Measurements from ENCODE around the gene ZNF385C.

ZNF385C gene

GRCh38 chr17:42124256-42124655 is 26.0 kb upstream of the ZNF385C start:
- DNase-seq (ENCODE audit: low spot score): no peak

DNA sequence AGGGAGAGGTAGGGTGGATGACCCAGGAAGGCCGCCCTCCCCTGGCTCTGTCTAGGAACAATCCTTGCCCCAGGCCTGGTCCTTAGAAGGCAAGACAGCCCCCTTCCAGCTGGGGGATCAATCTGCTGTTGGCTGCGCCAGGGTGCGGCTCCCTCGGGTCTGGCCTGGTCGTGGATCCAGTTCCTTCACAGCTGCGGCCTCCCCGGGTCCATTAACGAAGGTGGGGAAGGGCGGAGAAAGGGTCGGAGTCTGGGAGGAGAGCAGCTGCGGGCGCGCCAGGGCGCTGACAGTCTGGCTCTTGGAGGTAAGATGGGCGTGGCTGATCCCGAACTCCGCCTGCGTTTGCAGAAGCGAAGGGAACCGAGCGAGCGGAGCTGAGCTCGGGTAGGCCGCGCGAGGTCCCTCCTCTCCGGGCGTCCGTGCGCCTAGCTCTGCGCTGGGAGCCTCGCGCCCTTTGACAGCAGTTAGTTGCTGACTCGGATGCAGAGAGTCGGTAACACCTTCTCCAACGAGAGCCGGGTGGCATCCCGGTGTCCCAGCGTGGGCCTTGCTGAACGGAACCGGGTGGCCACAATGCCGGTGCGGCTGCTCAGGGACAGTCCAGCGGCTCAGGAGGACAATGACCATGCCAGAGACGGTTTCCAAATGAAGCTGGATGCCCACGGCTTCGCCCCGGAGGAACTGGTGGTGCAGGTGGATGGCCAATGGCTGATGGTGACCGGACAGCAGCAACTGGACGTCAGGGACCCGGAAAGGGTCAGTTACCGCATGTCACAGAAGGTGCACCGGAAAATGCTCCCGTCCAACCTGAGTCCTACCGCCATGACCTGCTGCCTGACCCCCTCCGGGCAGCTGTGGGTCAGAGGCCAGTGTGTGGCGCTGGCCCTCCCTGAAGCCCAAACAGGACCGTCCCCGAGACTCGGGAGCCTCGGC is 24.4 kb upstream of the ZNF385C start, which contains the start of gene HSPB9:
Gene HSPB9 (plus strand): TSS at position 434 of the 933 bp plus-strand sequence. CDS start 47 bp downstream, at position 481.
- peak; percentile 86 for DNase-seq (ENCODE audit: low spot score)

GRCh38 chr17:42120770-42121769 is 22.8 kb upstream of the ZNF385C start, which contains the start of gene KAT2A:
Gene KAT2A (minus strand): TSS chr17:42121367. CDS start chr17:42121304, 63 bp downstream.
- peak; percentile 96 for DNase-seq (ENCODE audit: low spot score)

DNA sequence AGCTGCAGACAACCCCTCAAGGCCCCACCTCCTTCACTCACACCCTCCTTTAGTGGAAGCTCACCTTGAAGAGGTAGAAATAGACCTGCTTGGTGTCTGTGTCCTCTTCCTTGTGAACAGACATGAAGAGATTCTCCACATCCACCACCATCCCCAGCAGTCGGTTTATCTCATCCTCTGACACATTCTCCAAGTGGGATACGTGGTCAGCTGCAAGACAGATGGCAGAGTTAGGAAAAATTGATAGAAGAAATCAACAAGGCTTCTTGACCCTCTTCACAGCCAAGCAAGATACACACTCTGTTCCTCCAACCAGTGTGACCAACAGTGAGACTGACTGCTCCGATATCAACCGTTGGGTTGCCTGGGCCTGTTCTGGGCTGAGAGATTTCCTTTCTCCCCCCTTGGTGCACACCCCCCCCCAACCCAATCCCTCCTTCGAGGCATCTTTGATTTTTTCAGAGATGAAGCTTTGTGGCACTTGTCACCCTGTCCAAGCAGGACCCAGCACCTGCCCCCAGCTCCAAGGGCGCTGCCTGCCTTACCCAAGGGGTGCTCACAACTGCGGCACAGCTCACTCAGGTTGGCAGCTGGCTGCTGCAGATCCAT is 22.0 kb upstream of the ZNF385C start:
- no peak for DNase-seq (ENCODE audit: low spot score)

- no peak for DNase-seq (ENCODE audit: low spot score)
These were observed 21.0 kb upstream of the ZNF385C start for GRCh38 chr17:42119301-42119700.

DNA sequence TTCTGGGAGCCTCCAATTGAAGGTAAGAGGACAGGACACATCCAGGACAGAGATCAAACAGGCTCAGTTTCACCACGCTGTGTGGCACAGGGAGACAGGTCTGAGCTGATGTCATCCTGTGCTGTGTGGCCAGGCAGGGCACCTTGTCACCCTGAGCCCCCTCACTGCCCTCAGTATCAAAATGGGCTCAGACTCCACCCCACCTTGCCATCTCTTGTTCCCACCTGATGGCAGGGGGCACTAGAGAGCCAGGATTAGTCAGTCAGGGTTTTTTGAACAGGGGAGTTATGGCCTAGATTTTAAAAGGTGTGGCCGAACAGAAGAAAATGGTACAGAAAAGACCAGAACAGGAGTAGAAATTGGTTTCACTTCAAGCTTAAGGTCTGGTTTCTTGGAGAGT is 20.3 kb upstream of the ZNF385C start:
- DNase-seq (ENCODE audit: low spot score): peak; percentile 42

DNA sequence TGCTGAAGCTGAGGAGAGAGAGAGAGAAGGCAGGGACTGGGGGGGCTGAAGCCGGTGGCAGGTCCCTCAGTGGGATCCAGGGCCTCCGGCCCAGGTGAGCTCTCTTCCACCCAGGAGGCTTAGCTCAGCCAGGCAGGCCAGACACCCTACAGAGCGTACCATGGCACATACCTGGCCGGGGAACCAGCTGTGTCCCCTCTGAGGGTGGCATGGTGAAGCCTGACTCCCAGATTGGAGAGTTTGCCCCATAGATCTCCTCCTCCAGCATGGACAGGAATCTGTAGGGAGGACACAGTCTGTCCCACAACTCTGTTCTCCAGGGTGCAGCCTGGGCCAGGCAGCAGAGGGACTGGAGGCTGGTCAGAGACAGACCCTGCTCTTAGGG is 19.8 kb upstream of the ZNF385C start:
- no peak for DNase-seq (ENCODE audit: low spot score)

- no peak for DNase-seq (ENCODE audit: low spot score)
These were observed 19.3 kb upstream of the ZNF385C start for GRCh38 chr17:42117397-42118125.

DNA sequence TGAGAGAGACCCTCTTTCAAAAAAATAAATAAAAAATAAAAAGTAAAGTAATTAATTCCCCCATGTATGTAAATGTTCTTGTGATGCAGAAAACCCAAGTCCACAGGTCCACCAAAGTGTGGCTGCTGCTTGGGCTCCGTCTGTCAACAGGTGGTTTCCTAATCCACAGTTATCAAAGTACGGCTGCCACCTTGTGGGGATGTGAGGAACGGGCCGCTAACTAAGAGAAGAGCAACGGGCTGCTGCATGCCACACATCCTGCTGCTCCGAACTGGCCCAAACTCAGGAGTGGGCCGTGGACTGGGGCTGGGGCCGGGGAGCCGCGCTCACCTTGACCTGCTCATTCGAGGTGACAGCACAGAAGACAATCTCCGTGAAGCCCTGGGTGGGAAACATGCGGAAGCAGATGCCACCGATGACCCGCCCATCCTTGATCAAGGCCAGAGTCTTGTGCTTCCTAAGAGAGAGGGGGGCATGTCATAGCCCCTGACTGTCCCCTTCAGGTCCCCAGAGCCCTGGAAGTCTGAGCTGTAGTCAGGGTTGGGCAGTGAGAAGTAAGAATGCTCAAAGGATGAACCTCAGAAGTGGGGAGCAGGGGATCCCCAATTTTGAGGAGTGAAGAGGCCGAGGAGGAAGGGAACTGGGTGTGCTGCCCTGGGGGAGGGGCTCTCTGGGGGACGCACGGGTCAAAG is 18.6 kb upstream of the ZNF385C start:
- peak; percentile 73 for DNase-seq (ENCODE audit: low spot score)

GRCh38 chr17:42114118-42114517 is 15.8 kb upstream of the ZNF385C start:
- DNase-seq (ENCODE audit: low spot score): no peak

DNA sequence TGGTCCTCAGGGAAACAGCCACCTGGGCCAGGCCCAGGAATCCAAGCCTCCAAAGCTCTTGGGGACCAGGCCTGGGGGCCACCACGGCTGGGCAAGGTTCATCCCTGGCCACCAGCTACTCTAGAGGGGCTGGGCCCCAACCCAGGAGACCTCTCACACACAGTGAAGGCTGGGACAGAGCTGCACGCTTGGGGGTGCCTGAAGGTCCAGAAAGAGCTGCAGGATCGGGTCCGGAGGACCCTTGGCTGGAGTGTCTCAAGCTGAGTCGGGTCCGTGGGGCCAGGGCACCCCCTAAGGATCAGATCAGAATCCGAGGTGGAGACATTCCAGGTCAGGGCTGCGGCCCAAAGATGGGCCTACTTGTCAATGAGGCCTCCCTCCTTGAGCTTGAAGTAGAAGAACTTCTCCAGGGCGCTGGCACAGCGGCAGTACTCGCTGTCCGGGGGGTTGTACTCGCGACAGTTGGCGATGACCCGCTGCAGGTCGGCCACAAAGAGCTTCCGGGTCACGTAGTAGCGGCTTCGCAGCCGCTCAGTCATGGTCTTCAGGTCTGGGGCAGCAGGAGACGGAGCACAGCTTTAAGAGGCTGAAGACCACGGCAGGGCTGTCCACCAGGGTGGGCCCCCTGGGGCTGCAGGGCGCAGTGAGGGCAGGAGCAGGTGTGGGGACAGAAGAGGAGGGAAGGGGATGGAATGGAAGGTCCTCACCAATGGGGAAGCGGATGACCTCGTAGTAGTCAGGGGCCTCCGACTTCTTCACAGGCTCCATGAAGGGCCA is 15.2 kb upstream of the ZNF385C start:
- DNase-seq (ENCODE audit: low spot score): no peak

GRCh38 chr17:42112552-42113176 is 14.4 kb upstream of the ZNF385C start, which contains the start of gene DHX58:
Gene DHX58 (minus strand): TSS chr17:42112714. CDS start chr17:42111892, 822 bp downstream.
- peak; percentile 26 for DNase-seq (ENCODE audit: low spot score)

- no peak for DNase-seq (ENCODE audit: low spot score)
These were observed 13.7 kb upstream of the ZNF385C start for GRCh38 chr17:42111871-42112551.

- DNase-seq (ENCODE audit: low spot score): no peak
These were observed 13.0 kb upstream of the ZNF385C start for GRCh38 chr17:42111265-42111636.

- DNase-seq (ENCODE audit: low spot score): no peak
These were observed 12.3 kb upstream of the ZNF385C start for GRCh38 chr17:42110301-42111264.

GRCh38 chr17:42109086-42109485 is 10.8 kb upstream of the ZNF385C start:
- no peak for DNase-seq (ENCODE audit: low spot score)

Measured in iPS-NIHi11 (cell line).